Neuron (in vitro differentiated cells): ENCODE data around the gene TAF4.

Experiments
- H2AFZ ChIP-seq: one replicate; pipeline ENCODE4 v1.6.1; 2013; ENCODE audit warnings: low read depth, mild to moderate bottlenecking, inconsistent platforms, low read length, moderate library complexity
- H3K27me3 ChIP-seq: one replicate; pipeline ENCODE4 v1.6.1; 2013; ENCODE audit warnings: low read length; ENCODE audit not compliant: insufficient read depth
- H3K36me3 ChIP-seq: one replicate; pipeline ENCODE4 v1.6.1; 2013; ENCODE audit warnings: low read length; ENCODE audit not compliant: insufficient read depth
- H3K4me1 ChIP-seq: one replicate; pipeline ENCODE4 v1.6.1; 2013; ENCODE audit warnings: low read length; ENCODE audit not compliant: insufficient read depth
- H3K4me3 ChIP-seq: 2 replicates; pipeline ENCODE4 v1.5.1; 2013; ENCODE audit warnings: mild to moderate bottlenecking, low read length, moderate library complexity
- H3K9me3 ChIP-seq: one replicate; pipeline ENCODE4 v1.6.1; 2013; ENCODE audit warnings: low read length

The TAF4 gene

GRCh38 chr20:61925555-61926252 is 140.0 kb downstream of the TAF4 start:
- Histone ChIP-seq H3K36me3 (peaks cover 3% of the 10 kb centered on the region), H2AFZ (no peak overlapping the region), H3K4me3 (no peak overlapping the region), H3K4me1 (no peaks in the 10 kb centered on the region), H3K9me3 (no peaks in the 10 kb centered on the region), H3K27me3 (no peaks in the 10 kb centered on the region)

GRCh38 chr20:61924858-61925554 is 140.7 kb downstream of the TAF4 start:
- no peak overlapping the region for H3K4me3 ChIP-seq
- H3K9me3 ChIP-seq: peaks cover 2% of the 10 kb centered on the region
- H3K36me3 ChIP-seq: peaks cover 3% of the 10 kb centered on the region
- H2AFZ ChIP-seq: no peak overlapping the region
- H3K27me3 ChIP-seq: no peaks in the 10 kb centered on the region
- no peaks in the 10 kb centered on the region for H3K4me1 ChIP-seq
